ENCODE results near the gene PROB1. TPM values are rescaled to one million over a fixed set of nuclear protein-coding genes. Genes with fewer than 3 reads are reported as not detected.

PROB1 gene
- total RNA-seq, 1 experiment from 2014 or later: 1.9 TPM

GRCh38 chr5:139341187-139341688, 53.7 kb downstream of the PROB1 start:
- no peak for DNase-seq
- TF ChIP-seq CTCF (IDR thresholded peaks at IDR 0.05; ENCODE audit: unreplicated experiment): no peak
- no peaks in the 10 kb centered on the region for H3K9me3 Mint-ChIP-seq (ENCODE audit: low read depth, unreplicated experiment)
- H3K4me1 Mint-ChIP-seq (ENCODE audit: low read depth, unreplicated experiment): peaks cover 14% of the 10 kb centered on the region
- peak overlapping the region; percentile 83 for H3K4me3 Mint-ChIP-seq (ENCODE audit: low read depth, unreplicated experiment)
- peaks cover 54% of the 10 kb centered on the region for H3K36me3 Mint-ChIP-seq (ENCODE audit: insufficient read depth, unreplicated experiment)
- CTCF ChIA-PET: interaction anchor here (0.6 to 1.7 kb wide), 5 partner anchors 13 to 65 kb away, joined by 3 to 12 read pairs (median 5); partner anchors contain the start of gene MATR3
- intact Hi-C loops (cut with micrococcal nuclease; ENCODE audit: unreplicated experiment): loop anchor here (5.0 kb wide), 1 partner anchor 51 kb away; no protein-coding TSS in a partner anchor
- H3K27me3 Mint-ChIP-seq (ENCODE audit: unreplicated experiment): no peaks in the 10 kb centered on the region
- H3K27ac Mint-ChIP-seq (ENCODE audit: unreplicated experiment): peak overlapping the region; percentile 90
- no TSS peak for BruUV-seq (replicated peaks)

Other genes with a start within 250 kb of the PROB1 start
- gene SIL1, start 196.7 kb downstream of the PROB1 start, total RNA-seq (2022): 45.8 and 61.2 TPM in 2 replicates
- 228 and 230 TPM in 2 replicates for gene MATR3, start 101.4 kb downstream of the PROB1 start, total RNA-seq (2022)
- gene PAIP2, start 53.2 kb downstream of the PROB1 start, total RNA-seq (2022): 73.0 and 81.2 TPM in 2 replicates
- 0.80 and 2.8 TPM in 2 replicates for gene SLC23A1, start 11.8 kb downstream of the PROB1 start, total RNA-seq (2022)
- 0.24 TPM in 1 of 2 replicates, not detected in the other for gene MZB1, start 5.2 kb downstream of the PROB1 start, total RNA-seq (2022)
- gene SPATA24, start 9.0 kb upstream of the PROB1 start, total RNA-seq (2022): 5.1 and 6.8 TPM in 2 replicates
- gene DNAJC18, start 44.4 kb upstream of the PROB1 start, total RNA-seq (2022): 6.7 and 9.8 TPM in 2 replicates
- gene ECSCR, start 67.6 kb upstream of the PROB1 start, total RNA-seq (2022): not detected in 2 replicates
- not detected in 2 replicates for gene SMIM33, start 75.9 kb upstream of the PROB1 start, total RNA-seq (2022)
- 34.1 and 79.6 TPM in 2 replicates for gene STING1, start 87.7 kb upstream of the PROB1 start, total RNA-seq (2022)
- gene UBE2D2, start 166.2 kb upstream of the PROB1 start, total RNA-seq (2022): 179 and 187 TPM in 2 replicates